RWPE1 (cell line): ENCODE measurements around the gene FLVCR2.

Experiments
- CTCF ChIA-PET: fragments of 350-600 bp; sonication (Branson Sonifier 250); formaldehyde crosslinking; extraction: SDS; loops from one replicate; lab custom pipeline; 2021; lab: Yijun Ruan, JAX
- POLR2A ChIA-PET: fragments of 400-600 bp; formaldehyde crosslinking; extraction: SDS; loops from one replicate; lab custom pipeline; 2020; ENCODE audit warnings: antibody characterized with exemption; ENCODE audit not compliant: low non-redundant PET; lab: Yijun Ruan, JAX
- DNase-seq: peaks from one replicate; pipeline ENCODE4 v3.0.0; 2012; ENCODE audit warnings: low spot score
- H3K27ac ChIP-seq: fragments of 450-650 bp; 2 replicates; pipeline ENCODE4 v1.5.1; 2017
- CTCF ChIP-seq: fragments of 450-650 bp; conservative IDR thresholded peaks from 2 replicates; pipeline ENCODE4 v1.5.1; 2017; ENCODE audit warnings: low read depth, mild to moderate bottlenecking

The FLVCR2 gene

GRCh38 chr14:75553761-75554364 is 24.6 kb upstream of the FLVCR2 start:
- TF ChIP-seq CTCF, result no peak
- CTCF ChIA-PET, result interaction anchor here (1.4 kb wide), 1 partner anchor 13 kb away, joined by 3 read pairs; no protein-coding TSS in a partner anchor
- H3K27ac ChIP-seq, result no peak overlapping the region
- no peak for DNase-seq
- POLR2A ChIA-PET, result no interaction called here

- TF ChIP-seq CTCF, result no peak
- ChIA-PET CTCF (no interaction called here), POLR2A (no interaction called here)
- DNase-seq, result peak; percentile 78
- H3K27ac ChIP-seq, result no peak overlapping the region
These were observed 23.9 kb upstream of the FLVCR2 start for GRCh38 chr14:75554482-75554881.

- DNase-seq, result no peak
- ChIA-PET POLR2A (no interaction called here), CTCF (no interaction called here)
- TF ChIP-seq CTCF, result no peak
- H3K27ac ChIP-seq, result no peak overlapping the region
These were observed 20.0 kb upstream of the FLVCR2 start for GRCh38 chr14:75558440-75558839.

GRCh38 chr14:75559045-75559444 is 19.4 kb upstream of the FLVCR2 start:
- no peak for TF ChIP-seq CTCF
- H3K27ac ChIP-seq, result peak overlapping the region; percentile 84
- CTCF ChIA-PET, result interaction anchor here (0.6 kb wide), 1 partner anchor 70 kb away, joined by 4 read pairs; no protein-coding TSS in a partner anchor
- no peak for DNase-seq
- POLR2A ChIA-PET, result no interaction called here

GRCh38 chr14:75559451-75560222 is 18.8 kb upstream of the FLVCR2 start:
- DNase-seq, result peak; percentile 92
- CTCF ChIA-PET, result interaction anchor here (0.6 to 1.6 kb wide), 4 partner anchors 18 to 71 kb away, joined by 4 to 7 read pairs (median 4); no protein-coding TSS in a partner anchor
- TF ChIP-seq CTCF, result no peak
- peak overlapping the region; percentile 84 for H3K27ac ChIP-seq
- POLR2A ChIA-PET, result no interaction called here

GRCh38 chr14:75561013-75561432 is 17.4 kb upstream of the FLVCR2 start:
- peak; percentile 92 for DNase-seq
- no peak overlapping the region for H3K27ac ChIP-seq
- CTCF ChIA-PET, result interaction anchor here (0.5 to 1.6 kb wide), 32 partner anchors 9 to 1290 kb away, joined by 3 to 9 read pairs (median 4); no protein-coding TSS in a partner anchor
- POLR2A ChIA-PET, result no interaction called here
- TF ChIP-seq CTCF, result peak; percentile 87
